Hepatocyte (in vitro differentiated cells): Measurements from ENCODE around the gene SFT2D1.

Experiments used
- EZH2 ChIP-seq: fragments of 200-600 bp; sonication (generic); IDR thresholded peaks from 2 replicates; pipeline ENCODE4 v1.6.1; 2016; ENCODE audit warnings: antibody characterized with exemption, mild to moderate bottlenecking, borderline replicate concordance
- EZH2phosphoT487 ChIP-seq: fragments of 200-600 bp; sonication (generic); IDR thresholded peaks from one replicate; pipeline ENCODE4 v1.6.1; 2018; ENCODE audit warnings: antibody characterized with exemption, mild to moderate bottlenecking, low read depth, moderate library complexity; ENCODE audit not compliant: unreplicated experiment, severe bottlenecking
- TF ChIP-seq, protein P1 (sequence below): fragments of 200-600 bp; sonication (generic); IDR thresholded peaks from 2 replicates; pipeline ENCODE4 v1.5.1; 2016; ENCODE audit warnings: antibody characterized with exemption, mild to moderate bottlenecking; ENCODE audit not compliant: poor library complexity

DNA sequence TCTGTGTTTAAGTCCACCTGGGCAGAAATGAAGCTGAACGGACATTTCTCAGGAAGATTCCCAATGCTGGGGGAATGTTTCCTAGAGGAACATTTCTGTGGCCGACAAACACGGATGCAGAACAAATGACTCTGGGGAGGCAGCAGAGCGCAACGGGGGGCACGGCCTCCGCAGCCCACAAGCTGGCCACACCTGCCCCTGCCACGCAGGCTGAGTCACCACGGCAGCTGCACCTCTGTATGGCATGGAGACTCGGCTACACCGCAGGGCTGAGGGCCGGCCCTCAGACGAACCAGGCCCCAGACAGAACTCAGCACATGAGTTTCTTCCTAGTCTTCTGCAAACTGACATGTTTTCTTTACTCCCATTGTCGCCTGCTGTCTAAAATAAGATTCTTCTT is 24.1 kb downstream of the SFT2D1 start:
- TF ChIP-seq, protein P1, sequence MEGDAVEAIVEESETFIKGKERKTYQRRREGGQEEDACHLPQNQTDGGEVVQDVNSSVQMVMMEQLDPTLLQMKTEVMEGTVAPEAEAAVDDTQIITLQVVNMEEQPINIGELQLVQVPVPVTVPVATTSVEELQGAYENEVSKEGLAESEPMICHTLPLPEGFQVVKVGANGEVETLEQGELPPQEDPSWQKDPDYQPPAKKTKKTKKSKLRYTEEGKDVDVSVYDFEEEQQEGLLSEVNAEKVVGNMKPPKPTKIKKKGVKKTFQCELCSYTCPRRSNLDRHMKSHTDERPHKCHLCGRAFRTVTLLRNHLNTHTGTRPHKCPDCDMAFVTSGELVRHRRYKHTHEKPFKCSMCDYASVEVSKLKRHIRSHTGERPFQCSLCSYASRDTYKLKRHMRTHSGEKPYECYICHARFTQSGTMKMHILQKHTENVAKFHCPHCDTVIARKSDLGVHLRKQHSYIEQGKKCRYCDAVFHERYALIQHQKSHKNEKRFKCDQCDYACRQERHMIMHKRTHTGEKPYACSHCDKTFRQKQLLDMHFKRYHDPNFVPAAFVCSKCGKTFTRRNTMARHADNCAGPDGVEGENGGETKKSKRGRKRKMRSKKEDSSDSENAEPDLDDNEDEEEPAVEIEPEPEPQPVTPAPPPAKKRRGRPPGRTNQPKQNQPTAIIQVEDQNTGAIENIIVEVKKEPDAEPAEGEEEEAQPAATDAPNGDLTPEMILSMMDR: no peak
- TF ChIP-seq EZH2 (no peak), EZH2phosphoT487 (no peak)
